Immature natural killer cell (primary cell): Measurements from ENCODE around the gene TTLL9. TPM values are rescaled to one million over a fixed set of nuclear protein-coding genes. Genes with fewer than 3 reads are reported as not detected.

ENCODE experiments used
- DNase-seq, 3 donors: peaks; one replicate each; pipeline ENCODE4 v3.0.0; 2022; ENCODE audit warnings: mixed read lengths in 1 of 3
- H3K27ac Mint-ChIP-seq, 6 donors: one replicate each; pipeline ENCODE4 v1.8.0; 2020; ENCODE audit warnings: mixed read lengths in 6 of 6, mild to moderate bottlenecking in 5 of 6, inconsistent platforms in 4 of 6, moderate library complexity in 3 of 6
- H3K27me3 Mint-ChIP-seq, 3 donors: one replicate each; pipeline ENCODE4 v1.8.0; 2020 to 2021; ENCODE audit warnings: low read depth in 3 of 3, mild to moderate bottlenecking in 3 of 3, mixed read lengths in 3 of 3, moderate library complexity in 3 of 3, inconsistent platforms in 1 of 3
- H3K36me3 Mint-ChIP-seq, 3 donors: one replicate each; pipeline ENCODE4 v1.8.0; 2020; ENCODE audit warnings: mixed read lengths in 3 of 3, inconsistent platforms in 2 of 3, mild to moderate bottlenecking in 2 of 3
- H3K4me1 Mint-ChIP-seq, 2 donors: one replicate each; pipeline ENCODE4 v1.8.0; 2020; ENCODE audit warnings: inconsistent platforms in 2 of 2, mild to moderate bottlenecking in 2 of 2, mixed read lengths in 2 of 2, moderate library complexity in 1 of 2
- H3K4me3 Mint-ChIP-seq, 5 donors: one replicate each; pipeline ENCODE4 v1.8.0; 2020; ENCODE audit warnings: mild to moderate bottlenecking in 5 of 5, mixed read lengths in 5 of 5, inconsistent platforms in 3 of 5, moderate library complexity in 3 of 5
- H3K9me3 Mint-ChIP-seq, 6 donors: one replicate each; pipeline ENCODE4 v1.8.0; 2020; ENCODE audit warnings: mild to moderate bottlenecking in 6 of 6, mixed read lengths in 6 of 6, inconsistent platforms in 4 of 6, moderate library complexity in 3 of 6
- polyA plus RNA-seq, 3 donors: library from polyadenylated mRNA; unstranded; fragments of 300-500 nt; fragmentation: Illumina TruSeq; gene quantifications; one replicate each; pipeline ENCODE4 v1.2.3, GENCODE V29; 2021

The TTLL9 gene
- polyA plus RNA-seq, 3 donors from 2014 or later = 0.37 TPM; not detected in 2

GRCh38 chr20:31901615-31902014 is 31.2 kb downstream of the TTLL9 start:
- H3K9me3 Mint-ChIP-seq = no peaks in the 10 kb centered on the region
- no peak overlapping the region for H3K27ac Mint-ChIP-seq
- no peak for DNase-seq
- no peaks in the 10 kb centered on the region for H3K36me3 Mint-ChIP-seq
- H3K4me3 Mint-ChIP-seq = no peak overlapping the region
- H3K27me3 Mint-ChIP-seq = peaks cover 0 to 2% (median 0%) of the 10 kb centered on the region in 3 donors
- H3K4me1 Mint-ChIP-seq = no peaks in the 10 kb centered on the region

- Mint-ChIP-seq H3K9me3 (no peaks in the 10 kb centered on the region), H3K27me3 (no peaks in the 10 kb centered on the region), H3K4me1 (peaks cover 0 to 6% of the 10 kb centered on the region in 2 donors)
These were observed 33.4 kb downstream of the TTLL9 start for GRCh38 chr20:31903627-31904386.

GRCh38 chr20:31906001-31906400 is 35.6 kb downstream of the TTLL9 start:
- no peak overlapping the region for H3K27ac Mint-ChIP-seq
- no peaks in the 10 kb centered on the region for H3K27me3 Mint-ChIP-seq
- no peaks in the 10 kb centered on the region for H3K36me3 Mint-ChIP-seq
- no peaks in the 10 kb centered on the region for H3K9me3 Mint-ChIP-seq
- DNase-seq = no peak
- no peak overlapping the region for H3K4me3 Mint-ChIP-seq
- peaks cover 0 to 6% of the 10 kb centered on the region in 2 donors for H3K4me1 Mint-ChIP-seq

More at GRCh38 chr20:31903627-31904386, 33.4 kb downstream of the TTLL9 start:
- H3K36me3 Mint-ChIP-seq = no peaks in the 10 kb centered on the region
- DNase-seq = no peak
- H3K4me3 Mint-ChIP-seq = no peak overlapping the region
- no peak overlapping the region for H3K27ac Mint-ChIP-seq

- H3K4me1 Mint-ChIP-seq = peaks cover 0 to 6% of the 10 kb centered on the region in 2 donors
- no peak overlapping the region for H3K4me3 Mint-ChIP-seq
- no peaks in the 10 kb centered on the region for H3K36me3 Mint-ChIP-seq
- no peak overlapping the region for H3K27ac Mint-ChIP-seq
- H3K27me3 Mint-ChIP-seq = no peaks in the 10 kb centered on the region
- peaks cover 0 to 2% (median 0%) of the 10 kb centered on the region in 6 donors for H3K9me3 Mint-ChIP-seq
- DNase-seq = no peak
These were observed 36.6 kb downstream of the TTLL9 start for GRCh38 chr20:31907046-31907445.

GRCh38 chr20:31908016-31908415 is 37.6 kb downstream of the TTLL9 start:
- peak in 2 of 3 donors; percentile 7 to 11 for DNase-seq
- Mint-ChIP-seq H3K36me3 (no peaks in the 10 kb centered on the region), H3K9me3 (peaks cover 0 to 2% (median 0%) of the 10 kb centered on the region in 6 donors), H3K27me3 (no peaks in the 10 kb centered on the region), H3K4me1 (peaks cover 0 to 6% of the 10 kb centered on the region in 2 donors), H3K4me3 (peak overlapping the region in 1 of 5 donors; percentile 4), H3K27ac (no peak overlapping the region)

GRCh38 chr20:31908424-31908823 is 38.0 kb downstream of the TTLL9 start:
- DNase-seq = no peak
- peaks cover 0 to 6% of the 10 kb centered on the region in 2 donors for H3K4me1 Mint-ChIP-seq
- H3K27me3 Mint-ChIP-seq = no peaks in the 10 kb centered on the region
- H3K9me3 Mint-ChIP-seq = peaks cover 0 to 2% (median 0%) of the 10 kb centered on the region in 6 donors
- H3K36me3 Mint-ChIP-seq = no peaks in the 10 kb centered on the region
- no peak overlapping the region for H3K4me3 Mint-ChIP-seq
- H3K27ac Mint-ChIP-seq = peak overlapping the region in 1 of 6 donors; percentile 8

GRCh38 chr20:31909253-31910070 is 39.0 kb downstream of the TTLL9 start:
- no peaks in the 10 kb centered on the region for H3K36me3 Mint-ChIP-seq
- H3K27ac Mint-ChIP-seq = no peak overlapping the region
- H3K4me1 Mint-ChIP-seq = peaks cover 0 to 6% of the 10 kb centered on the region in 2 donors
- no peaks in the 10 kb centered on the region for H3K27me3 Mint-ChIP-seq
- H3K4me3 Mint-ChIP-seq = no peak overlapping the region
- peaks cover 0 to 2% (median 0%) of the 10 kb centered on the region in 6 donors for H3K9me3 Mint-ChIP-seq
- no peak for DNase-seq

GRCh38 chr20:31910071-31910803 is 39.8 kb downstream of the TTLL9 start:
- no peak for DNase-seq
- Mint-ChIP-seq H3K27me3 (peaks cover 0 to 2% (median 0%) of the 10 kb centered on the region in 3 donors), H3K4me3 (no peak overlapping the region), H3K4me1 (peaks cover 0 to 6% of the 10 kb centered on the region in 2 donors), H3K27ac (no peak overlapping the region), H3K9me3 (peaks cover 0 to 2% (median 0%) of the 10 kb centered on the region in 6 donors), H3K36me3 (no peaks in the 10 kb centered on the region)

GRCh38 chr20:31913431-31914157 is 43.2 kb downstream of the TTLL9 start:
- H3K27me3 Mint-ChIP-seq = peaks cover 4 to 7% (median 5%) of the 10 kb centered on the region in 3 donors
- no peaks in the 10 kb centered on the region for H3K4me1 Mint-ChIP-seq
- H3K36me3 Mint-ChIP-seq = no peaks in the 10 kb centered on the region
- H3K27ac Mint-ChIP-seq = no peak overlapping the region
- DNase-seq = no peak
- H3K4me3 Mint-ChIP-seq = no peak overlapping the region
- peaks cover 0 to 2% (median 0%) of the 10 kb centered on the region in 6 donors for H3K9me3 Mint-ChIP-seq

GRCh38 chr20:31914170-31914569 is 43.7 kb downstream of the TTLL9 start:
- Mint-ChIP-seq H3K36me3 (no peaks in the 10 kb centered on the region), H3K27ac (peak overlapping the region in 1 of 6 donors; percentile 31), H3K4me1 (no peaks in the 10 kb centered on the region), H3K27me3 (peaks cover 5 to 9% (median 9%) of the 10 kb centered on the region in 3 donors), H3K4me3 (no peak overlapping the region), H3K9me3 (peaks cover 0 to 2% (median 0%) of the 10 kb centered on the region in 6 donors)
- DNase-seq = no peak

GRCh38 chr20:31915491-31916280 is 45.3 kb downstream of the TTLL9 start:
- H3K4me3 Mint-ChIP-seq = no peak overlapping the region
- H3K36me3 Mint-ChIP-seq = no peaks in the 10 kb centered on the region
- peaks cover 0 to 2% (median 0%) of the 10 kb centered on the region in 6 donors for H3K9me3 Mint-ChIP-seq

GRCh38 chr20:31916708-31917107 is 46.3 kb downstream of the TTLL9 start:
- no peak overlapping the region for H3K27ac Mint-ChIP-seq
- H3K27me3 Mint-ChIP-seq = peaks cover 7 to 12% (median 9%) of the 10 kb centered on the region in 3 donors
- H3K4me1 Mint-ChIP-seq = no peaks in the 10 kb centered on the region
- no peak for DNase-seq
- no peak overlapping the region for H3K4me3 Mint-ChIP-seq
- no peaks in the 10 kb centered on the region for H3K36me3 Mint-ChIP-seq
- peaks cover 0 to 2% (median 0%) of the 10 kb centered on the region in 6 donors for H3K9me3 Mint-ChIP-seq

More at GRCh38 chr20:31915491-31916280, 45.3 kb downstream of the TTLL9 start:
- Mint-ChIP-seq H3K27me3 (peaks cover 7 to 12% (median 9%) of the 10 kb centered on the region in 3 donors), H3K4me1 (no peaks in the 10 kb centered on the region), H3K27ac (no peak overlapping the region)
- DNase-seq = no peak
